Activated T-cell treated with anti-CD3 and anti-CD28 coated beads for 24 hours (primary cell): ENCODE results near the gene ADORA3.
"Not testable (repeated sequence)": the region's sequence is repeated elsewhere in the genome, so short reads cannot be mapped to it uniquely, and the experiment has no call there.

Experiments
- DNase-seq: peaks from one replicate; pipeline ENCODE4 v3.0.0-alpha.2; 2020; ENCODE audit warnings: low read depth

ADORA3 gene

DNA sequence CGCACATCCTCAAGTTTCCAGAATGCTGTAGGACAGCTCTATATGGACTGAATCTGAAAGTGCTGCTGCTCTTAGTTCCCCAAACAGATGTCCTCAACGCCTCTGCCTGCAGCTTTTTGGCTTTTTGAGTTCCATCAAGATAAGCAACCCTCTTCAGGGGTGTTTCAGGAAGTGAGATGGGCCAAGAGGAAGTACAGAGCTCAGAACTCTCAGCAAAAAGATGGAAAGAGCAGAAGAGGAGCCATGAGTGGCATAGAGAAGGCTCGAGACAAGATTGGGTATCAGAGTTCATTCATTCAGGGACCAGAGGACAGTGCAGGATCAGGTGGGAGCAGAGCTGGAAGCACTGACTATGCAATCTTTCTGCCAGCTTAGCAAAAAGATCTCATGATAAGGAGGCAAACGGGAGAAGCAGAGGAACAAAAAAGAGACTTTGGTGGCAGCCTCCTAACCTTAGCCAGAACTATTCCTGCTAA is at the start of gene ADORA3, which contains the start of gene TMIGD3:
ADORA3 (minus strand) TSS at position 49 of the 476 bp plus-strand sequence. CDS start 279 bp downstream, outside the sequence.
TMIGD3 (minus strand) TSS at position 49 of the 476 bp plus-strand sequence. CDS start 279 bp downstream, outside the sequence.
- no peak for DNase-seq

DNA sequence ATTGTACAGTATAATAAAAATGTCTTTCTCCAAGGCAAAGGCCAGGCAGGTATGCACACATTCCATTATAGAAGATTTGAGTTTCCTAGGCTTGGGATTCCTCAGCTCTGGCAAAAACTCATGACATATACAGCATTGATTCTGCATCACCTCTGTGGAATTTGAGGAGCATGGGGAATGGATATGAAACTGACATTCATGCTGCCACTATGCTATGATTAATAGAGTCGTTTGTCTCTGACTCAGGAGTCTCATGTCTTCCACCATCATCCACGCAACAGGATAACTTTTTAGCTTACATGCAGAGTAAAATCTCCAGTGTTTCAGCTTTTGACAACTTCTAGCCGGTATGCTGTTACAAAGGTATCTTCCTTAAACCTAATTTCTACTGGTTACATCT is 49.8 kb upstream of the ADORA3 start:
- DNase-seq = no peak

DNA sequence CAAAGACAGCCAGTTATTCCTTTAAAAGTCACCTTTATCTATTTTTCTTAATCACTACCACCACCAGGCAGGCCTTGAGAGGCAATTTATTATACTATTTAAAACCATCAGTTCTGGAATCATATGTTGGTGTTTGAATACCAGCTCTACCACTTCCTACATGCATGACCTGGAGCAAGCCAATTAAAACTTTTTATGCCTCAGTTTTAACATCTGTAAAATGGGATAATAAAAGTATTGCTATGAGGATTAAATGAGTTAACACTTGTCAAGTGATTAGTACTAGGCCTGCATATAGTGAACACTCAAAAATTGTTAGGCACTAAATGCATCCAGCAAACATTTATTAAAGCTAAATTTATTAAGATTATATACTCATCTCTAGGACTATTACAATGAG is 49.2 kb upstream of the ADORA3 start:
- no peak for DNase-seq

DNA sequence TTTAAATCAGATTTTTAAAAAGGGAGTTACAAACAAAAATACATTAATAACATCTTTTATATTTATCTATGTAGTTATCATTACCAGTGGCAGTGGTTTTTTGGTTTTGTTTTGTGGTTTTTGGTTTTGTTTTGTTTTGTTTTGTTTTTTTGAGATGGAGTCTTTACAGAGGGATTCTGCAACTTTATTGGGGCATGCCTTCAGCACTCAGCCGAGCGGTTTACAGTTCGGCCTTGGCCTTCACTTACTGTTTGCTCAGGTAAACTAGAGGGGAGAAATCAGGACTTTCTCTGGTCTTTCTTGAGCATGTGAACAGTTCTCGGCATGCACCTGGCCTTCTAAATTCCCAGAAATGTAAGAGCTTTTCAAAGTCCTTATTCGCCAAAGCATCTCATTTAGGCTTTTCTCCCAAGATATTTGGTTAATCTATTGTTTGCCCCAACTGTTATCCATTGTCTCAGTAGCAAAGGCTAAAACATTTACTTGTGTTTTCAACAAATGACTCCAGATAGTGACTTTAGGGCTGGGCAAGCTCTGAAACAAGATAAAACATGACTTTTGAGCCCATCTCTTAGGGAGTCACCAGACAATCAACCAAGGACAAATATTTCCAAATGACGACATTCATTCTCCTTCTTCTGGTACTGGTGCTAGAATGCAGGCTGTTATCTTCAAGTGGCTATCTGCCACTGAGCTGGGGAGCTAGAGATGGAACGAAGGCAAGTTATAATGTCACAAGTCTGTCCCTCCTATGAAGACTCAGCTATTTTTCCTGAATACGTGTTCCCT is 48.4 kb upstream of the ADORA3 start:
- DNase-seq = no peak

DNA sequence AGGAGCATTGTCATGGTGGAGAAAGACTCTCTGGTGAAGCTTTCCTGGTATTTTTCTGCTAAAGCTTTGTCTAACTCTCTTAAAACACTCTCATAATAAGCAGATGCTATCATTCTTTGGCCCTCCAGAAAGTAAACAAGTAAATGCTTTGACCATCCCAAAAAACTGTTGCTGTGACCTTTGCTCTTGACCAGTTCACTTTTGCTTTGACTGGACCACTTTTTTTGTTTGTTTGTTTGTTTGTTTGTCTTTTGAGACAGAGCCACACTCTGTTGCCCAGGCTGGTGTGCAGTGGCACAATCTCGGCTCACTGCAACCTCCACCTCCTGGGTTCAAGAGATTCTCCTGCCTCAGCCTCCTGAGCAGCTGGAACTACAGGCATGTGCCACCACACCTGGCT is 44.4 kb upstream of the ADORA3 start:
- DNase-seq = not testable (repeated sequence)

DNA sequence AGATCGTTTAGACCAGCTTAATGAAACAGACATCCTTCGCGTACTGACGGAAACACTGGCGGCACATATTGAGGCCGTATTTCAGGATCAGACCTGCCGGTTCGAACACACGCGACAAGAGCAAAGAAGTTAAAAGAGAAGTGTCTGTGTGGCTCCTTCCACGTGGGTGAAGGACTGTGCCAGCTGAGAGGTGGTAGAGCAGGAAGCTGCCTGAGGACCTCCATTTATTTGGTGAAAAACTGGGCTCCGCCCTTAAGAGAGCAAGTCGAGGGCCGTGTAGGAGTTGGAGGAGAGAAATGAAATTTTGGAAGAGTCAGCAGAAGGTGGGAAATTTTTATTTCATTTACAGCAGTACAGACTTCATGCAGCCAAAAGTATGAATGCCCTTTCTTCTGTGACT is 38.8 kb upstream of the ADORA3 start:
- DNase-seq = no peak

DNA sequence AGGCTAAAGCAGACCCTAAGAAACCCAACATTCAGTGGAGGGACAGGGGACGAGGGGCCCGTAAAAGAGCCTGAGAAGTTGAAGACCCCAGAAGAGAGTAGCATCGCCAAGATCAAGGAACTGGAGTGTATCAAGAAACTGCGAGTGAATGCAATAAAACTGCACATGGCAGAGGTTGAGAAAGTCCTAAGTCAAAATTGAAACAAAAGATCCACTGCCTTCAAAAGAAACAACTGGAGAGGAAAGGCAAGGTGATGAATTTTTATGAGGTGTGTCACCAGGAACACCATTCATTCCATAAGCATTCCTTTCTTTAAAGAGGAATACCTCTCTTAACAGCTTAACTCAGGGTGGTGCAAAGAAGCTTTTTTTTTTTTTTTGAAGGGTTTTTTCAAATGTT is 38.3 kb upstream of the ADORA3 start:
- no peak for DNase-seq

DNA sequence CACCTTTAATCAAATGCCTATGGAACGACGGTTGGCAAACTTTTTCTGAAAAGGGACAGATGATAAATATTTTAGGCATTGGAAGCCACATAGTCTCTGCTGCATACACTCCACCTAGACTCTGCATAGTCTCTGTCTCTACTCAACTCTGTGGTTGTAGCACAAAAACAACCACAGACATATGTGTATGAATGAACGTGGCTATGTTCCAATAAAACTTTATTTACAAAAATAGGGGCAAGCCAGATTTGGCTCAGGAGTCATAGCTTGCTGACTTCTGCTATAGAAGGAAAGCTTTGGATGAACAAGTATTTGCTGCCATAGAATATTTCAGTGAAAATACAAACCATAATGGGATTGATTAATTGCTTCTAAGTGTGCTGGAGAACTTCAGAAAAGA is 37.5 kb upstream of the ADORA3 start:
- no peak for DNase-seq

DNA sequence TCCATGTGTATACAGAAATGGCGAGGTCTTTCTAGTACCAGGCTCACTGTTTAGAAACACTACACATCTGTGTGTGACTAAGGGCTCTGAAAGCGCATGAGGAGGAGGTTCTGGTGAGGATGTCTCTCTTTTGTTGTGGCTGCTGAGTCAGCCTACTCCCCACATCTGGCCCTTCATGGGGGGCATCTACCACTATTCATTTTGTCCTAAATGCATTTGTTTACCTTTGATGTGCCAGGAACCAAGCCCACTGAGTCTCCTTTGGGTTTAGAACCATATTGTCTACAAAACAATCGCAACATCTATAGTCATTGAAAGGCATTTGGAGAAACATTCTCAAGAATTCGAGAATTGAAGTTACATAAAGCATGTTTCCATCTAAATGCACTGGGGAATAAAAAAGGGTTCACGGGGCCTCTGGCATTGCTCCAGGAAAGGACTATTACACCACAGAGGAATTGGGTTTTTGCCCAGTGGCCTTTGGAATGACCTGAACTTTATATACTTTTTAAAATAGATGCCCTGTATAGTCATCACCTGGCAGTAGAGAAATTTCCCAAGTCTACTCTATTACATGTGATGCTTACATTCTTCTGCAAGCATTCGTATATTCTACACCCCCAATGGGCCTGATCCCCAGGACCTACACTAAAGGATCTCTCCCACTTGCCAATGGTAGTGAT is 35.1 kb upstream of the ADORA3 start:
- no peak for DNase-seq

DNA sequence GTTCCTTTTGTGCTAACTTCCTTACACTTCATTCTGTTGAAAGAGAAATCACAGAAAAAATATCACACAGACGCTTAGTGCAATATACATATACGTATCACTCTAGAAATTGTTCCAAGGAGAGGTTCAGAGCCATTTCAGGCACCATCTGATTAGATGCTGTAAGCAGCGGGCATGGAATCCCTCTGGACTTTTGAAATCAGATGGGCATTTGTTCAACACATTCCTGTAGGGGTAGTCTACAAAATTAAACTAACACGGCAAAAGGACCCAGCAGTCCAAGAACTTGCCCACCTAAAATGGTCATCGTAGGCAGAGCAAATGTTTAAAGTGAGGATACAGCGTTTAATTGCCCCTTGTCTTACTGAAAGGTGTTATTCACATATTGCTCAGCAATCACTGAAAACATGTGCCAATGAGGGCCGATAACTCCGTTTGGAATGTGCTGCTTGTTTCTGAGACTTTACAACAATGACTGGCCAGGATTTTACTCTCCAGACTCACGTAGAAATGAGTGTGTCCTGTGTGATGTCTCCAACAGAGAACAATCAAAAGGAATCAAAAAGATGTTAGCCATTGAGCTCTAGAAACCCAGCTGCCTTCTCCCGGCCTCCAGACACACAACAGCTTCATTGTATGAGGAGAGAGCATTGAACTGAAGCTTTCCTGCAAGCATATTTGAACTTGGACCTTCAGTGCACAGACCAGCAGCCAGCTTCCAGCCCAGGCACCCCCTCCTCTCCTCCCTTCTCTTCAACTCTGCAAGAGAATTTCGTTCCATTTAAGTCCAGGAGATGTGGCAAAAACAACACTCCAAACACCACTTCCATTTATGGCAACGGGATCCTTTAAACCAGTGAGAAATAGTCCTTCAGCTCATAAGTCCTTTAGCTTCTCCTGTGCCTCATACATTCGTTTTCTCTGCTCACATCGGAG is 32.1 kb upstream of the ADORA3 start:
- DNase-seq = no peak

DNA sequence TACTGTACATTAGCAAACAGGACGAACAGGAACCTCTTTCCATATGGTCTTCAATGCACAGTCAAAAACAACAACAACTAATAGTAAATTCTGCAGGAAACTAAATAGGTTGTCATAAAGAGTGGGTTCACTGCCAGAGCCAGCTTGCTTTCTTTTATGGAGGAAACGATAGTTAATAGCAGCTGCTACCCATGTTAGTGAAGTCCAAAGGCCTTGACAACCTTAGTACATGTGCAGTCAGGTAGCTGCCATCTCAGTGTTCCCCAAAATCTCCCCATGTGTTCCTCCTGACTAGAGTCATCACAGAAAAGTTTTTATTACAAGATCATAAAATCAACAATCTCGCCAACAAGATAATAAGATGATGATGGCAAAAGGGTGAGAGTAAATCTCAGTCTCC is 16.6 kb upstream of the ADORA3 start:
- no peak for DNase-seq

DNA sequence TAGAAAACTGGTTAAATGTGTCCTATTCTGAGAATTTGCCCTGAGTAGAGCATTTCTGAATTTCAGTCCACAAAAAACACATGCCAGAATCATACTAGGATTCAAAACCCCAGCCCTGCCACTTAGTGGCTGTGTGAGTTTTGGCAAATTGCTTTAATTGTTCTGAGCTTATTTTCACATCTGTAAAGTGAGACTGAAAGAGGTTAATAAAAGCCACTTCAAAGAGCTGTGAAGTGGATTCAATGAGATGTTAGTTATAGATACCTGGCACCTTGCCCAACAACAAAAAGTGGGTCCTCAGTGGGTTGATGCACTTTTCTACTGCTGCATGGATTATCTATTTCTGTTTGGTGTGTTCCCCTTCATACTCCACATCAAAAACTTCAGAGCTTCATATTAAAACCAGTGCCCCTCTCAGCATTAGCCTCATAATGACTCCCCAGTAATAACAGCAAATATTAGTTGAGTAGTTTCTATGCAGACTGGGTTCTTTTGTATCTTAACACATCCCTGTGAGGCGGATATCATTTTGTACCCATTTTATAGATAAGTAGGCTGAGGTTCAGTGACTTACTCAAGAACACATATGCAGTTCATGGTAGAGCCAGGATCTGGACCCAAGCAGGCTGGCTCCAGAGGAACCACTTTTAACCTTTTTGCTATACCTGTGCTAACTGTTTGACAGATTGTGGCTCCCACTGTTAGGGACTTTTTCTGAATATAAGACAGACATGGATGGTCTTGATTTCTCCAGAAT is 14.2 kb upstream of the ADORA3 start:
- DNase-seq = no peak

DNA sequence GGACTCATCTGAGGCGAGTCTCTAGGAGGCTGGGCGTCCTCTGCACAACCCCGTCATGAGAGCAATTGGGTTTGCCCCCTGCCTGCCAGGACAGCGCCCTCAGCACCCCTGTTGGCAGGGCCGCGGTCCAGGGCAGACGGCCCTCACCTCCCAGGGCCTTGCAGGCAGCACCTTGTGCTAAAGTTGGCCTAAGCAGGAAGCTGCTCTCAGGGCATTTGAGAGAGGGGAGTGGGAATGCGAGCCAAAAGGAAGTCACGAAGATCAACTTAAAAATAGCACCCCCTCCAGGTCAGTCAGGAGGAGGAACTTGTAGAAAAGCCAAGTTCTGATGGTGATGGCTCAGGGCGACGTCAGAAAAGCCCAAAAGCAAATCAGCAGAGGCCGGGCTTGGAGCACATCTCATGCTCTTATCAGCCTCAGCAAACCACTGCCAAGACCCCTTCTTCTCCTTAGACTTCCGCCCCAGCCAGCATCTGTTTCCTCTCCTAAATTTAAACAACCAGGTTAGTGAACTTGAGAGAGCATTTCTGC is 12.6 kb upstream of the ADORA3 start:
- no peak for DNase-seq

DNA sequence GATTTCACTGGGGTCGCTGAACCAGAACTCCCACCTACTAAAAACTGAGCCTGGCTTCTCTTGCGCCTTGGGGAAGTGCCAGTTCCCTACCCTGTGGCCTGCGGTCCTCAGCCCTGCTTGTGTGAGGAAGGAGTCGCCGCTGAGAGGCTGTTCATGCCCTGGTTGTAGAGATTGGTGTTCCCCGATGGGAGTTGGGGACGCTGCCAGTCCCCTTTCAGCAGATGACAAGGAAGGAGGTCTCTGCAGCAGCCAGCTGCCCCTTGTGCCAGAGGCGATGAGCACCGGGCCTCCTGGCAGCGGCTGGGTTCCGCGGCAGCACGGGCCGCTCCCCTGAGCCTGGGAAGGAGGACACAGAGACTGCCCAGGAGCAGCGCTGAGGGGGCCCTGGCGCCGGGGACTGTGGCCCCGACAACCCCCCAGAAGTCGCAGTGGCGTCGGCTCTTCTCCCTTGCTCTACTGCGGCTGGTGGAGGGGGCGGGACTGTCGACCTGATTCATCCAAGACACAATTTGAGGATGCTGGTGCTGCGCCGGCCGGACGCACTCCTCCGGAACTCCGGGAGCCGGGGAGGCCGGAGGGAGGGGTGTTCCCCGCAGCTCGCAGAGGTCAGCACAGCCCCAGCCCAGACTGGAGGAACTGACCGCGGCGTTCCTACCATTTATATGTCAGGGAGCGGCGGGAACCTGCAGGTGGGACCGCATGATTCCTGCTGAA is 12.0 kb upstream of the ADORA3 start:
- no peak for DNase-seq

DNA sequence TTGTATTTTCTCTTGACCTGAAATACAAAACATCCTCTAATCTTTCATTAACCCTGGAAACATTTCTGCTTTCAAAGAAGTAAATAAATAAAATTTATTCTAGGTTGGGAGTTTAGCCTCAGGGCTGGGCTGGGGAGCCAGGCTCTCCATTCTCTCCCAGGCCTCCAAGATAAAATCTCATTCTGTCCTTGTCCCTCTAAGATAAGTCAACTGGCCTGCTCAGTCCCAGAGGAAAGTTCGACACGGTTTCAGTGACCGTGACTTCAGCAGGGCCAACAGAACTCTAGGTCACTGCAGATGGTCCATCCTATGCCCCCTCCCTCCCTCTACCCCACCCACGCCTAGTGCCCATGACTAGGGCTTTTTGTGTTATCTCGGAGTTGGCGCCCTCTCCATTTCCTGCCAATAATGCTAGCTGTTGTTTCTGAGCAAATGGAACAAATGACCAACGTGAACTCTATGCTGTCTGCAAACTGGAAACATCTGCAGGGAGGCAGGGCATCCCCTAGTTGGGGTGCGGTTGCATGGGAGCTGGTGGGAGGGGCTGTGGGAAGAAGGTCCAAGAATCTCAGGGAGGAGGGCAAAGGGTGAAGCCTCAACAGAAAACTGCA is 10.1 kb upstream of the ADORA3 start:
- no peak for DNase-seq

DNA sequence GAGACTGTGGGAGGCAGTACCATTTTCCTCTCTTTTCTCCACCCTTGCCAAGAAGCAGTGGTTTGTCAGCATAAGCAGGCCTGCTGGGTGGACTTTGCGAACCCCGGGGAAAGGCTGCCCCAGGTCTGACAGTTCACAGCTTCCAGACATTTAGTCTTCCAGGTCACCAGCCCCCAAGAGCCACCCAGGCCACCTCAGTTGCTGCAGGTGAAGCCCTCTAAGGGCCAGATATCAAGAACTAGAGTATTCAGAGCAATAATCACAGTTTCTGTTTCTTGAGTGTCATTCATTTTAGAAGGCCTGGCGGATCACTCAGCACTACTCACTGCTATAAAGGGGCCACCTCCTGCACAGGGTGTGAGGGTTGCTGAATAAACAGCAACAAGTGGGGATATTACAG is 9.5 kb upstream of the ADORA3 start:
- DNase-seq = no peak

DNA sequence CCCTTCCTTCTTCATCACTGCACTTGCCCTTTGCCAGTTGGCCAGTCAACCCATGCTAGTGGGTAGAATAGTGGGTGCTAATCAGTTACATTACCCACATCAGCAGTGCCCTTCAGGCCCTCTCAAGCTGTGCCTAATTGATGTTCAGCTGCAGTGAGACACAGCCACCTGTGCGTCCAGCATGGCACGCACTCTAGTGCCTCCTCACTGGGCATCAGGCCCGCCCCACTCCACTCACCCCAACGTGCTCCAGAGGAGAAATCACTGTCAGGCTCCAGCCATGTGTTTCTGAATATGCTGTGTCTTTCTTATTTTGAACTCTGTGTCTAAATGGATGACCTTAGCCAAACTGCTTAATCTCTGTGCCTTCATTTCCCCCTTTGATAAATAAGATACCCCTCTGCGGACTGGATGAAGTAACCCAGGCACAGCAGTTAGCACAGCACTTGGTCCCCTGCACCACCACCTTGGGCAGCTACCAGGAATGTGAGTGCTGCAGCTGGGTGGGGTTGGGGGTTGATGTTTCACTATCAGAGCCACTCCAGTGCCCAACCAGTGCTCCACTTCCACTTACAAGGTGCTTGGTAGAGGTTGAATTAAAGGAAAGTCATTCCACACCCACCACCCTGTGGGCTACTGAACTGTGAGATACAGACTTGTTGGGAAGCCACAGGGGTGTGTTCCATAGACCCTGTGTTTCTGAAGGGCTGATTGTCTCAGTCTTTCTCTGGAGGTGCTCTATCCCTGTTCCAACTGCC is 8.9 kb upstream of the ADORA3 start:
- DNase-seq = no peak

DNA sequence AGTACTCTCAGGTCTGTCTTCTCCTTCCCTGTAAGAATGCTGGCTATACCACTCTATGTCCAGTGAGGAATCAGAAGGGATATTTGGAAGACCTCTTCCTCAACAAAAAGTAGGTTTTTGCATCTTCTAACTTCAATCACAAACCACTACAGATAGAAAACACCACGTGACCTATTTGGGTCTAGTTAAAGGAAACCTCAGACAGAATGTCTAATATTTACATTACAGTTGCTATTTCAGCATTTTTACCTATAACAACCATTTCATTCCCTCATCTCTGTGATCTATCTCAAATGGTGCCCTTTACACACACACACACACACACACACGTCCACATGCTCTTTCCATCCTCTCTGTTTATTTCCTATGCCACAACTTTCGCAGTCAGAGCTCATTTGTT is 7.9 kb upstream of the ADORA3 start:
- no peak for DNase-seq

DNA sequence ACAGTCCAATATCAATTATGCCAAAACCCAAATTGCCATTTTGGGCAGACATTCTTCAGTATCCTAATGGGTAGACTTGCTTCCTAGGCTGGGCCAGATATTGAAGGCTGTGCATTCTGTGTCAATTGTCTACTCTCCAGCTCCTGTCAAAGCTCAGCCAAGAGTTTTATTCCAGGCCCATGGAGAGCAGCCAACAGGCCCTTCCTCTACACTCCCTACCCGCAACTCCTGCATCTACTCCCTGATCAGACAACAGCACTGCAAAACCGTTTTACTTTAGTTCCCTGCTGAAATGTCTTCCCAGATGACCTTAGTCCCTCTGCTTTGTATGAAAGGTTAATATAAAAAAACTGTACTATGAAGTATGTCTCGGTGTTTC is 6.6 kb upstream of the ADORA3 start:
- no peak for DNase-seq
